Vagina (tissue), 2 donors: ENCODE measurements around the gene WWC2.

ENCODE experiments used
- CTCF ChIP-seq, 3 experiments: fragments of 450-650 bp in 2 of 3; fragments of 200-600 bp in 1 of 3; sonication (generic) in 1 of 3; IDR thresholded peaks; one replicate each; pipeline ENCODE4 v1.5.1; 2017 to 2019; ENCODE audit warnings: antibody characterized with exemption in 3 of 3, mild to moderate bottlenecking in 2 of 3, moderate library complexity in 2 of 3
- POLR2A ChIP-seq, 2 donors: fragments of 450-650 bp; IDR thresholded peaks; one replicate each; pipeline ENCODE4 v1.6.1; 2017; ENCODE audit warnings: antibody characterized with exemption in 2 of 2, mild to moderate bottlenecking in 2 of 2, moderate library complexity in 2 of 2
- POLR2AphosphoS5 ChIP-seq, 2 donors: sonication (generic); formaldehyde crosslinking; IDR thresholded peaks; one replicate each; pipeline ENCODE4 v1.9.0; 2017; ENCODE audit warnings: antibody characterized with exemption in 2 of 2, mild to moderate bottlenecking in 2 of 2, low read depth in 1 of 2; ENCODE audit not compliant: insufficient read depth in 1 of 2

GRCh38 chr4:183242291-183242690, 143.2 kb downstream of the WWC2 start:
- TF ChIP-seq CTCF (IDR thresholded peaks at IDR 0.05) (no peak), POLR2A (IDR thresholded peaks at IDR 0.05) (no peak), POLR2AphosphoS5 (IDR thresholded peaks at IDR 0.05; ENCODE audit: insufficient read depth in 1 of 2, low read depth in 1 of 2) (no peak)
